Upper lobe of right lung (tissue), 1 donor: ENCODE results near the gene ASB7. TPM values are rescaled to one million over a fixed set of nuclear protein-coding genes. Genes with fewer than 3 reads are reported as not detected.

Source experiments
- ATAC-seq: fragments of 200-7000 bp; cut with Tn5 transposase; one replicate; pipeline ENCODE4 v1.9.1; 2020; ENCODE audit warnings: mild to moderate bottlenecking, moderate library complexity
- DNase-seq: peaks from one replicate; pipeline ENCODE4 v3.0.0-alpha.2; 2020
- H3K27ac ChIP-seq: fragments of 200-600 bp; one replicate; pipeline ENCODE4 v1.8.0; 2022
- H3K27me3 ChIP-seq: fragments of 200-600 bp; one replicate; pipeline ENCODE4 v1.8.0; 2022; ENCODE audit warnings: mild to moderate bottlenecking
- H3K36me3 ChIP-seq: fragments of 200-600 bp; one replicate; pipeline ENCODE4 v1.8.0; 2022
- H3K4me1 ChIP-seq: fragments of 200-600 bp; one replicate; pipeline ENCODE4 v1.8.0; 2022
- H3K4me3 ChIP-seq: fragments of 200-600 bp; one replicate; pipeline ENCODE4 v1.8.0; 2022; ENCODE audit warnings: mild to moderate bottlenecking
- H3K9me3 ChIP-seq: fragments of 200-600 bp; one replicate; pipeline ENCODE4 v1.8.0; 2022
- intact Hi-C: fragments of 100-400 bp; cut with DNase I; formaldehyde crosslinking; loops from one replicate; pipeline ENCODE4 v1.11.0; 2022
- total RNA-seq: library from RNA; stranded (reverse); fragmentation: NEBNext Ultra II Directional; extraction: Animal tissue kit (Norgen Biotek cat#: 25700); gene quantifications from one replicate; pipeline ENCODE4 v1.2.1, GENCODE V29; 2021
- TF ChIP-seq, protein P1 (sequence below): fragments of 200-600 bp; IDR thresholded peaks from one replicate; pipeline ENCODE4 v1.8.0; 2022; ENCODE audit warnings: antibody characterized with exemption
- donor health status: DM: no; HTN: yes; CAD: no; lungs with severe emphysema.

ASB7 gene
- total RNA-seq, 1 donor from 2014 or later, result 13.1 TPM

DNA sequence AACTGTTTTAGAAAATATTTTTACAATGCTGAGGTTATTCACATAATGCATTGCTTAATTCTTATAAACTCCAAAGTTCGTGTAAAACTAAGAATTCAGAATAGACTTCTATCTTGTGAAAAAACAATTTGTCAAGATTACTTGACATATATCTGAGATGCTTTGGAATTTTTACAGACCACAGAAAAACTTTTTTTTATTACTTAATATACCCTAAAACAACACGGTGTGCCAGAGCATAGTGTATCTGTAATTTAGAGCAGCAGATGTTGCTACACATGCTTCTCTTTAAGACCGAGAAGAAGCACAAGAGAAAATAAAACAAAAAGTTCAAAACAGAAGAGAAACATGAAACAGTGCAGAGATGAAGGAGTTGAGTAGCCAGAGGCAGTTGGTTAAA is 26.4 kb downstream of the ASB7 start:
- DNase-seq (no peak), ATAC-seq (no peak)
- no peaks in the 10 kb centered on the region for H3K9me3 ChIP-seq
- no peaks in the 10 kb centered on the region for H3K4me1 ChIP-seq
- TF ChIP-seq, protein P1, sequence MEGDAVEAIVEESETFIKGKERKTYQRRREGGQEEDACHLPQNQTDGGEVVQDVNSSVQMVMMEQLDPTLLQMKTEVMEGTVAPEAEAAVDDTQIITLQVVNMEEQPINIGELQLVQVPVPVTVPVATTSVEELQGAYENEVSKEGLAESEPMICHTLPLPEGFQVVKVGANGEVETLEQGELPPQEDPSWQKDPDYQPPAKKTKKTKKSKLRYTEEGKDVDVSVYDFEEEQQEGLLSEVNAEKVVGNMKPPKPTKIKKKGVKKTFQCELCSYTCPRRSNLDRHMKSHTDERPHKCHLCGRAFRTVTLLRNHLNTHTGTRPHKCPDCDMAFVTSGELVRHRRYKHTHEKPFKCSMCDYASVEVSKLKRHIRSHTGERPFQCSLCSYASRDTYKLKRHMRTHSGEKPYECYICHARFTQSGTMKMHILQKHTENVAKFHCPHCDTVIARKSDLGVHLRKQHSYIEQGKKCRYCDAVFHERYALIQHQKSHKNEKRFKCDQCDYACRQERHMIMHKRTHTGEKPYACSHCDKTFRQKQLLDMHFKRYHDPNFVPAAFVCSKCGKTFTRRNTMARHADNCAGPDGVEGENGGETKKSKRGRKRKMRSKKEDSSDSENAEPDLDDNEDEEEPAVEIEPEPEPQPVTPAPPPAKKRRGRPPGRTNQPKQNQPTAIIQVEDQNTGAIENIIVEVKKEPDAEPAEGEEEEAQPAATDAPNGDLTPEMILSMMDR, result no peak
- no peaks in the 10 kb centered on the region for H3K27me3 ChIP-seq
- no peak overlapping the region for H3K4me3 ChIP-seq
- no peak overlapping the region for H3K27ac ChIP-seq
- intact Hi-C loops, result loop anchor here (5.0 kb wide), 1 partner anchor 379 kb away; no protein-coding TSS in a partner anchor
- peaks cover 30% of the 10 kb centered on the region for H3K36me3 ChIP-seq

GRCh38 chr15:100631831-100632230 is 29.4 kb downstream of the ASB7 start:
- intact Hi-C loops, result loop anchor here (10.0 kb wide), 1 partner anchor 243 kb away; the partner anchor contains the start of gene ALDH1A3
- Histone ChIP-seq H3K4me1 (peaks cover 4% of the 10 kb centered on the region), H3K36me3 (peaks cover 30% of the 10 kb centered on the region), H3K9me3 (no peaks in the 10 kb centered on the region), H3K27me3 (no peaks in the 10 kb centered on the region), H3K4me3 (no peak overlapping the region), H3K27ac (no peak overlapping the region)
- ATAC-seq, result no peak
- TF ChIP-seq, protein P1, result no peak
- no peak for DNase-seq

DNA sequence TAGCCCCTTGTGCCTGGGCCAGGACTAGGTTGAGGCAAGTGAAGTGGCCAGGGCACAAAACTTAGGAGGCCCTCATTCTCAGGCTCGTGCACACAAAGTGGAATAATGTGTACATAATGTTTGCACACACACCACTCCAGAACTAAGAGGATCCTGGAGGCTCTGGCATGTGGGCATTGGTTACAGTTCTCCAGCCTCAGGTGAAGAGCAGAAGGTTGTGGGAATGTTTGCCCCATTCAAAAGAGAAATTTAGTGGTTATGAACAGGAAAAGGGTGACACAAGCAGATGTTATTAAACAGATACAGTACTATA is 31.3 kb downstream of the ASB7 start:
- Histone ChIP-seq H3K36me3 (peaks cover 30% of the 10 kb centered on the region), H3K4me1 (peaks cover 4% of the 10 kb centered on the region), H3K27ac (no peak overlapping the region), H3K27me3 (no peaks in the 10 kb centered on the region), H3K9me3 (no peaks in the 10 kb centered on the region), H3K4me3 (no peak overlapping the region)
- DNase-seq, result no peak
- ATAC-seq, result peak; percentile 78
- intact Hi-C loops, result loop anchor here (10.0 kb wide), 1 partner anchor 241 kb away; the partner anchor contains the start of gene ALDH1A3
- TF ChIP-seq, protein P1, result no peak

- Histone ChIP-seq H3K4me1 (peaks cover 4% of the 10 kb centered on the region), H3K27ac (no peak overlapping the region), H3K4me3 (no peak overlapping the region), H3K9me3 (no peaks in the 10 kb centered on the region), H3K36me3 (peaks cover 17% of the 10 kb centered on the region), H3K27me3 (no peaks in the 10 kb centered on the region)
- ATAC-seq (no peak), DNase-seq (no peak)
- TF ChIP-seq, protein P1, result no peak
- intact Hi-C loops, result loop anchor here (10.0 kb wide), 1 partner anchor 239 kb away; the partner anchor contains the start of gene ALDH1A3
Observed at GRCh38 chr15:100635406-100636071, 33.1 kb downstream of the ASB7 start.

GRCh38 chr15:100638177-100638730 is 35.9 kb downstream of the ASB7 start:
- TF ChIP-seq, protein P1, result no peak
- Histone ChIP-seq H3K27ac (no peak overlapping the region), H3K9me3 (no peaks in the 10 kb centered on the region), H3K4me1 (peaks cover 8% of the 10 kb centered on the region), H3K27me3 (no peaks in the 10 kb centered on the region), H3K4me3 (no peak overlapping the region), H3K36me3 (no peaks in the 10 kb centered on the region)
- DNase-seq (no peak), ATAC-seq (no peak)
- intact Hi-C loops, result loop anchor here (10.0 kb wide), 1 partner anchor 237 kb away; the partner anchor contains the start of gene ALDH1A3
